Mesendoderm (in vitro differentiated cells): ENCODE data around the gene LRSAM1.

ENCODE experiments used
- DNase-seq: peaks from one replicate; pipeline ENCODE4 v3.0.0; 2013
- H2AK5ac ChIP-seq: 2 replicates; pipeline ENCODE4 v1.6.1; 2013; ENCODE audit warnings: low read length, inconsistent platforms
- H2BK120ac ChIP-seq: 2 replicates; pipeline ENCODE4 v1.6.1; 2013; ENCODE audit warnings: low read depth, mild to moderate bottlenecking, low read length, moderate library complexity, mixed read lengths
- H2BK15ac ChIP-seq: replicated peaks from 2 replicates; pipeline ENCODE4 v1.6.1; 2013; ENCODE audit warnings: low read depth, mild to moderate bottlenecking, moderate library complexity
- H2BK5ac ChIP-seq: 2 replicates; pipeline ENCODE4 v1.6.1; 2013; ENCODE audit warnings: low read length, inconsistent platforms
- H3K18ac ChIP-seq: 2 replicates; pipeline ENCODE4 v1.6.1; 2013; ENCODE audit warnings: mild to moderate bottlenecking, low read length, mixed read lengths
- H3K23ac ChIP-seq: one replicate; pipeline ENCODE4 v1.6.1; 2013; ENCODE audit warnings: low read length
- H3K27ac ChIP-seq: 2 replicates; pipeline ENCODE4 v1.5.1; 2013; ENCODE audit warnings: low read depth, mild to moderate bottlenecking, inconsistent platforms, low read length, moderate library complexity
- H3K27me3 ChIP-seq: 2 replicates; pipeline ENCODE4 v1.6.1; 2013; ENCODE audit warnings: low read length, control low read depth, mild to moderate bottlenecking, inconsistent platforms; ENCODE audit not compliant: insufficient read depth, poor library complexity
- H3K36me3 ChIP-seq: 2 replicates; pipeline ENCODE4 v1.6.1; 2013; ENCODE audit warnings: low read length, inconsistent platforms; ENCODE audit not compliant: control insufficient read depth, insufficient read depth
- H3K4ac ChIP-seq: one replicate; pipeline ENCODE4 v1.6.1; 2013; ENCODE audit warnings: low read depth, mild to moderate bottlenecking, low read length, moderate library complexity
- H3K4me1 ChIP-seq: 2 replicates; pipeline ENCODE4 v1.6.1; 2013; ENCODE audit warnings: low read depth, low read length, inconsistent platforms; ENCODE audit not compliant: control insufficient read depth
- H3K4me2 ChIP-seq: 2 replicates; pipeline ENCODE4 v1.6.1; 2013; ENCODE audit warnings: low read length
- H3K4me3 ChIP-seq: 2 replicates; pipeline ENCODE4 v1.5.1; 2013; ENCODE audit warnings: mild to moderate bottlenecking, low read length
- H3K56ac ChIP-seq: one replicate; pipeline ENCODE4 v1.6.1; 2013; ENCODE audit warnings: low read length
- H3K79me1 ChIP-seq: 2 replicates; pipeline ENCODE4 v1.6.1; 2013; ENCODE audit warnings: low read length, inconsistent platforms
- H3K79me2 ChIP-seq: 2 replicates; pipeline ENCODE4 v1.6.1; 2013; ENCODE audit warnings: mild to moderate bottlenecking, low read length; ENCODE audit not compliant: control insufficient read depth, insufficient read depth
- H3K9ac ChIP-seq: 2 replicates; pipeline ENCODE4 v1.6.1; 2013; ENCODE audit warnings: low read length, inconsistent platforms
- H4K5ac ChIP-seq: one replicate; pipeline ENCODE4 v1.6.1; 2013; ENCODE audit warnings: low read length
- H4K8ac ChIP-seq: one replicate; pipeline ENCODE4 v1.6.1; 2013; ENCODE audit warnings: low read depth, mild to moderate bottlenecking, control low read depth, low read length, moderate library complexity
- whole genome bisulfite sequencing: extraction: QIAGEN DNeasy Blood & Tissue Kit; methylation state at CpG from one replicate; pipeline ENCODE4 v1.1.7; 2013; ENCODE audit warnings: low lambda C conversion rate, missing lambda C conversion rate; ENCODE audit not compliant: insufficient coverage; ENCODE audit errors: extremely low coverage; 5-methylcytosine and 5-hydroxymethylcytosine counted together

Gene LRSAM1

DNA sequence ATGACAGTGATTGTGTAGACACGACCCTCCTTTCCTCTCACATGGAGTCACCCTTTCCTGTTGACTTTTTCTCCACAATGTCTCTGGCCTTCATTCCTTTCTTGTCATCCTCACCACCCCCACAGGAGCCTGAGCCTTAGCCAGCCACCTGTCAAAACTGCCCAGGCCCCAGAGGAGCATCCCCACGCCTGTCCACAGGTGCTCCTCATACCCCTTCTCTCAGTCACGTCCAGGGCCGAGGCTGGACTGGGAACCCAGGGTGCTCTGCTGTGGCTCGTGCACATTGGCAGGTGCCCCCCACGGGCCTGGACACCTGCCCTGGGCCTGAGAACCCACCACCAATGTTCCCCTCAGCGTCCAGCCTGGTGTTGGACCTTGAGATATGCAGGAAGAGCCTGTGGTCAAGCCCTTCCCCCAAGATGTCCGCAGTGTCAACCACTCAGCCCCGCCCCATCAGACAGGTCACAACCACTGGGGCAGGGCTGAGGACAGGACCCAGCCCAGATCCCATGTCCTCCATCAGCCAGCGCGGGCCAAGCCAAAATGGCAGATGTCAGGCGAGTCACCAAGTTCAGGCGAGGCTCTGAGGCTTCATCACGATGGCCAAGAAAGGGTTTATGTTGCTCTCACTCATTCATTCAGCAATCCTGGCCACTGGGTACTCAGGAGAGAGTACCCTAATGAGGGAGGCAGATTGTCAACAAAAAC is 95.0 kb downstream of the LRSAM1 start:
- Histone ChIP-seq H2BK120ac (no peak overlapping the region), H4K8ac (no peak overlapping the region), H3K79me1 (peaks cover 40% of the 10 kb centered on the region), H3K23ac (no peak overlapping the region), H2BK15ac (no peak overlapping the region), H2BK5ac (no peak overlapping the region), H3K4ac (no peak overlapping the region), H3K27ac (no peak overlapping the region), H2AK5ac (no peak overlapping the region), H3K56ac (peak overlapping the region; percentile 25), H3K9ac (no peak overlapping the region), H3K4me1 (peaks cover 3% of the 10 kb centered on the region), H3K27me3 (no peaks in the 10 kb centered on the region), H3K4me3 (no peak overlapping the region), H4K5ac (no peak overlapping the region), H3K18ac (no peak overlapping the region), H3K79me2 (peaks cover 23% of the 10 kb centered on the region), H3K36me3 (no peaks in the 10 kb centered on the region), H3K4me2 (no peak overlapping the region)
- no CpG with 5 or more reads among the region's 14 CpGs for WGBS
- no peak for DNase-seq

DNA sequence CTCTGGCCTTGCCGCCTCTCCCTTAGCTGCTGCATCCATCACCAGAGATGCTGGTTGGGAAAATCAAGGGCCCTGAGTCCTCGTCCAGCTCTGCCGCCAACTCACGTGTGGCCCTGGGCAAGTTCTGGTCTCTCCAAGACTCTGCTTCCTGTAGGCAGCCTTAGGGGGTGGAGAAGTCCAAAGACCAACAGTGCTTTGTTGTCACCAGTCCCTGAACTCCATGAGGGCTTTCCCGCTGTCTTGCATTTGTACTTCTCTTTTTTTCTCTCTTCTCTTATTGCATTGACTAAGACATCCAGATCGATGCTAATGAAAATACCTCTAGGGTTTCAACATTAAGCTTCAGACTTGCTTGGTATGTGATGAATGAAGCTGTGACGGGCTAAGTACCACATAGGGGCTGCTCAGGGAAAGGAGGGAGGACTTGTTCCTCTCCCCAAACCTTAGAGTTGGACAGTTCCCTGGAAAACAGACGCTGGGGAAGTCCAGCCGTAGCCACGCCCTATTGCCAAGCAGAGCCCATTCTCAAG is 97.1 kb downstream of the LRSAM1 start:
- Histone ChIP-seq H4K8ac (no peak overlapping the region), H3K9ac (no peak overlapping the region), H3K56ac (no peak overlapping the region), H2BK5ac (no peak overlapping the region), H3K18ac (no peak overlapping the region), H2BK120ac (no peak overlapping the region), H4K5ac (no peak overlapping the region), H3K4me3 (no peak overlapping the region), H3K4ac (no peak overlapping the region), H3K79me1 (peaks cover 40% of the 10 kb centered on the region), H3K79me2 (peaks cover 18% of the 10 kb centered on the region), H2AK5ac (no peak overlapping the region), H3K4me2 (no peak overlapping the region), H3K36me3 (no peaks in the 10 kb centered on the region), H3K4me1 (peaks cover 3% of the 10 kb centered on the region), H3K27ac (no peak overlapping the region), H3K27me3 (no peaks in the 10 kb centered on the region), H3K23ac (no peak overlapping the region), H2BK15ac (no peak overlapping the region)
- no CpG with 5 or more reads among the region's 10 CpGs for WGBS
- no peak for DNase-seq

DNA sequence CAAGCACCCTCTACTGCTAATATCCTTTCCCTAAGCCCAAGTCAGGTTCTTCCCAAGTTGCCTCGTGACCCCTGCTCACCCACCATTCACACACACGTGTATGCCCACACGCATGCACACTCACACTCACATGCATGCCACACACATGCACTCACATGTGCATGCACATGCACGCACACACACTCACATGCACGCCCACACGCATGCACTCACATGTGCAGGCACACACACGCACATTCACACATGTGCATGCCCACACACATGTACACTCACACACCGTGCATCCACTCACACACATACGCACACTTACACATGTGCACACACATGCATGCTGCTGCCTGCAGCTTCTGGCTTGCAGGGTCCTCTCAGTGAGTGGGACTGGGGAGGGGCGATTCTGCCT is 97.9 kb downstream of the LRSAM1 start:
- no CpG with 5 or more reads among the region's 10 CpGs for WGBS

DNA sequence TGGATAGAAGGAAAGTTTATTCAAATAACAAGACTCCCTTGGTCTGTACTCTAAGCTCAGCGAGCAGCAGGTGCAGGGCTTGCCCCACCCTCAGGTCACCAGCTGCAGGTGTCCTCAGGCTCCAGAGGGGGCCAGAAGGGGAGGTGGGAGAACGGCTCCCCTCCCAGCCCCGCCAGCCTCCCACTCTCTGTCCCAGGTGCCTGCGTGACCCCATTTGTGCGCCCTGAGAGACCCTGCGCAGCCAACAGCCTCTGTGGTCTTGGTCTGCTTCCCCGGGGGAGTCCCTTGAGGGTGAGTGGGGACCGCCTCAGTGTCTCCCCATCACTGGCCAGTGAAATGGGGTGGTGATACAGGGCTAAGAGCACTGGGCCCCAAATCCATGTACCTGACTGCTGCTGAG is 98.4 kb downstream of the LRSAM1 start:
- Histone ChIP-seq H2BK120ac (no peak overlapping the region), H3K79me1 (peaks cover 33% of the 10 kb centered on the region), H3K4me1 (peaks cover 3% of the 10 kb centered on the region), H3K79me2 (peaks cover 21% of the 10 kb centered on the region), H3K27ac (no peak overlapping the region), H2AK5ac (no peak overlapping the region), H3K23ac (no peak overlapping the region), H3K36me3 (no peaks in the 10 kb centered on the region), H2BK15ac (no peak overlapping the region), H3K4me3 (no peak overlapping the region), H4K8ac (no peak overlapping the region), H4K5ac (no peak overlapping the region), H3K4me2 (no peak overlapping the region), H3K4ac (no peak overlapping the region), H3K56ac (no peak overlapping the region), H3K27me3 (no peaks in the 10 kb centered on the region), H3K9ac (no peak overlapping the region), H3K18ac (no peak overlapping the region), H2BK5ac (no peak overlapping the region)
- DNase-seq: no peak
- WGBS: no CpG with 5 or more reads among the region's 8 CpGs

More for the DNA sequence above, 97.9 kb downstream of the LRSAM1 start:
- Histone ChIP-seq H3K56ac (no peak overlapping the region), H3K4ac (no peak overlapping the region), H3K27me3 (no peaks in the 10 kb centered on the region), H3K23ac (no peak overlapping the region), H3K79me1 (peaks cover 34% of the 10 kb centered on the region), H3K4me2 (no peak overlapping the region), H3K9ac (no peak overlapping the region), H2BK120ac (no peak overlapping the region), H3K36me3 (no peaks in the 10 kb centered on the region), H4K8ac (no peak overlapping the region), H2BK15ac (no peak overlapping the region), H3K4me1 (peaks cover 3% of the 10 kb centered on the region), H3K27ac (no peak overlapping the region), H2AK5ac (no peak overlapping the region), H4K5ac (no peak overlapping the region), H3K18ac (no peak overlapping the region), H2BK5ac (no peak overlapping the region), H3K79me2 (peaks cover 23% of the 10 kb centered on the region), H3K4me3 (no peak overlapping the region)
- no peak for DNase-seq

DNA sequence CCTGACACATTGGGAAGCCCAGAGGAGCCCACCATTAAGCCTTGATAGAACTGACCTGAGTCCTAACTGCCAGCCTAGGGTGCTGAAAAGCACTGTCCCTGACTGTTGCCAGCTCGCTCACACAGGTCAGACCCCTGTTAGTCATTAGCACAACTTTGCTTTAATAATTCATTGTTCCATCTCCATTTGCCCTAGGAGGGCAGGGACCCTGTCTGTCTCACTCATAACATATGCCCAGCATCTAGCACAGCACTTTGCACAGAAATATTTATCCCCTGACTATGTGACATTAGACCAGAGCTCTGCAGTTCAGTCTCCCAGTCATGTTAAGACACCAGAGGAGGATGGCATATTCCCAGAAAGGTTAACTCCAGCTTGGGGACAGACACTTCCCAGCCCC is 99.0 kb downstream of the LRSAM1 start:
- Histone ChIP-seq H4K8ac (no peak overlapping the region), H3K36me3 (no peaks in the 10 kb centered on the region), H3K18ac (no peak overlapping the region)

DNA sequence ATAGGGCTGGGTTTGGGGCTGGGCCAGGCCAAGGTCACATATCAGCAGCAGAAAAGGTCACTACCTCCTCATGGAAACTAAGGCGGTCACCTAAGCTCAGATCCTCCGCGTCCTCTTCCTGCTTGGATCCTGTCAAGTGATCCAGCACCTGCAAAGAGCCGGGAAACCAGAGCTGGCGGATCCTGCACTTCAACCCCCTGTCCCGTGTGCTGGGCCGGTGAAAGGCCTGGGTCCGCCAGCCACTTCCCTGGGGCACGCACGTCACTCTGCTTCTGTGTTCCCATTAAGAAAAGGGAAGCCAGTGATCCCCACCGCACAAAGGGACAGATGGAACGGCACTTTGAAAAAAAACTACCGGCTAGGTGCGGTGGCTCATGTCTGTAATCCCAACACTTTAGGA is 99.4 kb downstream of the LRSAM1 start:
- H3K4me2 ChIP-seq: no peak overlapping the region
- H3K56ac ChIP-seq: no peak overlapping the region
- no peak overlapping the region for H2BK120ac ChIP-seq
- no peak overlapping the region for H3K9ac ChIP-seq
- no peak overlapping the region for H3K27ac ChIP-seq
- H4K5ac ChIP-seq: no peak overlapping the region
- H3K4me1 ChIP-seq: peaks cover 3% of the 10 kb centered on the region
- H3K23ac ChIP-seq: no peak overlapping the region
- H4K8ac ChIP-seq: no peak overlapping the region
- no peak overlapping the region for H2BK15ac ChIP-seq
- H3K27me3 ChIP-seq: no peaks in the 10 kb centered on the region
- no peak overlapping the region for H3K4me3 ChIP-seq
- H3K79me2 ChIP-seq: peaks cover 19% of the 10 kb centered on the region
- WGBS: no CpG with 5 or more reads among the region's 14 CpGs
- peaks cover 31% of the 10 kb centered on the region for H3K79me1 ChIP-seq
- no peak overlapping the region for H2BK5ac ChIP-seq
- DNase-seq: no peak
- no peaks in the 10 kb centered on the region for H3K36me3 ChIP-seq
- no peak overlapping the region for H3K18ac ChIP-seq
- H3K4ac ChIP-seq: no peak overlapping the region
- H2AK5ac ChIP-seq: no peak overlapping the region

More for the DNA sequence above, 99.0 kb downstream of the LRSAM1 start:
- Histone ChIP-seq H3K56ac (no peak overlapping the region), H3K4me1 (peaks cover 3% of the 10 kb centered on the region), H3K79me1 (peaks cover 31% of the 10 kb centered on the region), H2BK5ac (no peak overlapping the region), H3K23ac (no peak overlapping the region), H2BK15ac (no peak overlapping the region), H3K4me3 (no peak overlapping the region), H3K27me3 (no peaks in the 10 kb centered on the region), H3K4me2 (no peak overlapping the region), H3K4ac (no peak overlapping the region), H2BK120ac (no peak overlapping the region), H3K27ac (no peak overlapping the region), H2AK5ac (no peak overlapping the region), H3K9ac (no peak overlapping the region), H3K79me2 (peaks cover 19% of the 10 kb centered on the region), H4K5ac (no peak overlapping the region)
- DNase-seq: no peak
- WGBS: no CpG with 5 or more reads among the region's 1 CpG
